Muscle of back (tissue), 13 donors: ENCODE results near the gene EDA. TPM values are rescaled to one million over a fixed set of nuclear protein-coding genes. Genes with fewer than 3 reads are reported as not detected.

Experiments
- DNase-seq, 3 donors: peaks; one replicate each; pipeline versions ENCODE4 v3.0.0 to v3.0.0-alpha.2; 2013
- long read RNA-seq, 9 donors: transcript quantifications; one replicate each; lab custom pipeline, GENCODE V29; 2026
- polyA plus RNA-seq, 10 donors: library from polyadenylated mRNA; unstranded; fragments of 120-200 nt; gene quantifications; one replicate each; pipeline ENCODE4 v1.2.1, GENCODE V29; 2013; ENCODE audit not compliant: insufficient read length in 10 of 10

Gene EDA
- 10 to 100 TPM; 18.8 to 29.0 (median 22.5) TPM for polyA plus RNA-seq
- long read RNA-seq, donor 1, full-length matches to known transcripts: 5 of 5 reads
- long read RNA-seq, donor 1, partial matches to known transcripts: 0 of 5 reads
- long read RNA-seq, donor 1, other reads (novel, unspliced or antisense): 0 of 5 reads
- long read RNA-seq, donor 2, full-length matches to known transcripts: 2 of 2 reads
- long read RNA-seq, donor 2, partial matches to known transcripts: 0 of 2 reads
- long read RNA-seq, donor 2, other reads (novel, unspliced or antisense): 0 of 2 reads
- long read RNA-seq, donor 3: 0 reads
- long read RNA-seq, donor 4, full-length matches to known transcripts: 2 of 2 reads
- long read RNA-seq, donor 4, partial matches to known transcripts: 0 of 2 reads
- long read RNA-seq, donor 4, other reads (novel, unspliced or antisense): 0 of 2 reads
- long read RNA-seq, donor 5, full-length matches to known transcripts: 8 of 8 reads
- long read RNA-seq, donor 5, partial matches to known transcripts: 0 of 8 reads
- long read RNA-seq, donor 5, other reads (novel, unspliced or antisense): 0 of 8 reads
- long read RNA-seq, donor 6, full-length matches to known transcripts: 3 of 3 reads
- long read RNA-seq, donor 6, partial matches to known transcripts: 0 of 3 reads
- long read RNA-seq, donor 6, other reads (novel, unspliced or antisense): 0 of 3 reads
- long read RNA-seq, donor 7, full-length matches to known transcripts: 3 of 3 reads
- long read RNA-seq, donor 7, partial matches to known transcripts: 0 of 3 reads
- long read RNA-seq, donor 7, other reads (novel, unspliced or antisense): 0 of 3 reads
- long read RNA-seq, donor 8, full-length matches to known transcripts: 3 of 3 reads
- long read RNA-seq, donor 8, partial matches to known transcripts: 0 of 3 reads
- long read RNA-seq, donor 8, other reads (novel, unspliced or antisense): 0 of 3 reads
- long read RNA-seq, donor 9: 0 reads

GRCh38 chrX:69615779-69616456 lies at the start of gene EDA:
EDA (plus strand) TSS chrX:69616113.
- DNase-seq: peak; percentile 89 to 95 (median 92)

GRCh38 chrX:69568828-69569227 lies 47.1 kb upstream of the EDA start:
- no peak for DNase-seq

GRCh38 chrX:69597399-69597798 lies 18.5 kb upstream of the EDA start:
- no peak for DNase-seq

GRCh38 chrX:69600182-69600581 lies 15.7 kb upstream of the EDA start:
- no peak for DNase-seq

- DNase-seq: peak in 1 of 3 donors; percentile 46
These were observed 12.2 kb upstream of the EDA start for GRCh38 chrX:69603566-69604194.

- no peak for DNase-seq
These were observed 10.4 kb upstream of the EDA start for GRCh38 chrX:69605521-69605920.

GRCh38 chrX:69607616-69608015 lies 8.3 kb upstream of the EDA start:
- DNase-seq: no peak

- no peak for DNase-seq
These were observed 2.0 kb upstream of the EDA start for GRCh38 chrX:69613946-69614345.

- peak in 2 of 3 donors; percentile 59 to 85 for DNase-seq
These were observed 1.0 kb upstream of the EDA start for GRCh38 chrX:69614886-69615285.

GRCh38 chrX:69615342-69615741 lies 571 bp upstream of the EDA start:
- DNase-seq: peak in 1 of 3 donors; percentile 27

GRCh38 chrX:69616457-69617203 lies 717 bp downstream of the EDA start:
- DNase-seq: peak in 1 of 3 donors; percentile 51

GRCh38 chrX:69618803-69619202 lies 2.9 kb downstream of the EDA start:
- peak in 2 of 3 donors; percentile 36 to 54 for DNase-seq

- no peak for DNase-seq
These were observed 10.2 kb downstream of the EDA start for GRCh38 chrX:69626129-69626528.

- DNase-seq: no peak
These were observed 11.8 kb downstream of the EDA start for GRCh38 chrX:69627744-69628143.

GRCh38 chrX:69630147-69630546 lies 14.2 kb downstream of the EDA start:
- DNase-seq: no peak

GRCh38 chrX:69664693-69665092 lies 48.8 kb downstream of the EDA start:
- DNase-seq: no peak

- DNase-seq: no peak
These were observed 54.2 kb downstream of the EDA start for GRCh38 chrX:69670001-69670555.

- no peak for DNase-seq
These were observed 59.0 kb downstream of the EDA start for GRCh38 chrX:69674891-69675290.

GRCh38 chrX:69705818-69706217 lies 89.9 kb downstream of the EDA start:
- no peak for DNase-seq

- DNase-seq: no peak
These were observed 102.2 kb downstream of the EDA start for GRCh38 chrX:69718102-69718501.
